ENCODE measurements around the gene BCAP29.

The BCAP29 gene

DNA sequence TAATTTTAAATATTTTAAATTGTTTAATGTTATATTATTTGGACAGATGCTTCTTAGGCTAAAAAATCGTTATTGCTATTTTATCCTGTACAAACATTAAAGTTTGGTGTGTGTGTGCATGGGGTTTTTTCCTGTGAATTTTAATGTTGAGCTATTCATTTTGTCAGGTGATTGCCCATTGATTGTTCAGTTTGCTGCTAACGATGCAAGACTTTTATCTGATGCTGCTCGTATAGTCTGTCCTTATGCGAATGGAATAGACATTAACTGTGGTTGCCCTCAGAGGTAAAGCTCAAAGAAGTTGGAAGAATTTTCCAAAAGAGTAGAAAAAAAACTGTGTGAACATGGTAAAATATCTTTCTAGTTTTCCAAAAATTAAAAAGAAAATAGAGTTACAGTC lies 6.5 kb upstream of the BCAP29 start:
- TF ChIP-seq TEAD4 (IDR thresholded peaks at IDR 0.05) (no peak), FOXM1 (IDR thresholded peaks at IDR 0.05; ENCODE audit: borderline replicate concordance, low read depth) (no peak), TAF1 (IDR thresholded peaks at IDR 0.05; ENCODE audit: low read depth) (no peak), EP300 (IDR thresholded peaks at IDR 0.05; ENCODE audit: borderline replicate concordance) (no peak), YY1 (IDR thresholded peaks at IDR 0.05; ENCODE audit: low read depth) (no peak), TCF12 (IDR thresholded peaks at IDR 0.05; ENCODE audit: low read depth) (no peak)

DNA sequence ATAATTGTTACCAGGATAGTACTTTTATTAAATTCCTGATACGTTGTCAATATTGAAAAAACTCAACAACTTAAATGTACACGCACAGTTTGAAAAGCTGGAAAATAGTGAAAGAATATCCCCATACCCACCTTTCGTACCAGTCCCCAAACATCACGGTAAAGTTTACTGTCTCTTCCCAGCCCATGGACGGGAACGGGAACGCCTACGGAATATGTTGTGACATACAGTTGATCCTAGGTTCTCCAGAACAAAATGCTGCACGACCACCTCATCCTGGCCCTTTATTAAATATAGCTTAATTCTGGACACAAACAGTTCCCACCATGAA lies 527 bp upstream of the BCAP29 start:
- no peak for TF ChIP-seq TEAD4 (IDR thresholded peaks at IDR 0.05)
- TF ChIP-seq RAD21 (IDR thresholded peaks at IDR 0.05; ENCODE audit: low read depth) = no peak
- no peak for TF ChIP-seq CEBPB (IDR thresholded peaks at IDR 0.05)
- TF ChIP-seq, protein P1, sequence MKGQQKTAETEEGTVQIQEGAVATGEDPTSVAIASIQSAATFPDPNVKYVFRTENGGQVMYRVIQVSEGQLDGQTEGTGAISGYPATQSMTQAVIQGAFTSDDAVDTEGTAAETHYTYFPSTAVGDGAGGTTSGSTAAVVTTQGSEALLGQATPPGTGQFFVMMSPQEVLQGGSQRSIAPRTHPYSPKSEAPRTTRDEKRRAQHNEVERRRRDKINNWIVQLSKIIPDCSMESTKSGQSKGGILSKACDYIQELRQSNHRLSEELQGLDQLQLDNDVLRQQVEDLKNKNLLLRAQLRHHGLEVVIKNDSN (IDR thresholded peaks at IDR 0.05) = no peak
- TF ChIP-seq, protein P2, sequence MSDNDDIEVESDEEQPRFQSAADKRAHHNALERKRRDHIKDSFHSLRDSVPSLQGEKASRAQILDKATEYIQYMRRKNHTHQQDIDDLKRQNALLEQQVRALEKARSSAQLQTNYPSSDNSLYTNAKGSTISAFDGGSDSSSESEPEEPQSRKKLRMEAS (IDR thresholded peaks at IDR 0.05) = no peak
- TF ChIP-seq EP300 (IDR thresholded peaks at IDR 0.05; ENCODE audit: borderline replicate concordance) = no peak
- no peak for TF ChIP-seq NFIC (IDR thresholded peaks at IDR 0.05)
- TF ChIP-seq, protein P3, sequence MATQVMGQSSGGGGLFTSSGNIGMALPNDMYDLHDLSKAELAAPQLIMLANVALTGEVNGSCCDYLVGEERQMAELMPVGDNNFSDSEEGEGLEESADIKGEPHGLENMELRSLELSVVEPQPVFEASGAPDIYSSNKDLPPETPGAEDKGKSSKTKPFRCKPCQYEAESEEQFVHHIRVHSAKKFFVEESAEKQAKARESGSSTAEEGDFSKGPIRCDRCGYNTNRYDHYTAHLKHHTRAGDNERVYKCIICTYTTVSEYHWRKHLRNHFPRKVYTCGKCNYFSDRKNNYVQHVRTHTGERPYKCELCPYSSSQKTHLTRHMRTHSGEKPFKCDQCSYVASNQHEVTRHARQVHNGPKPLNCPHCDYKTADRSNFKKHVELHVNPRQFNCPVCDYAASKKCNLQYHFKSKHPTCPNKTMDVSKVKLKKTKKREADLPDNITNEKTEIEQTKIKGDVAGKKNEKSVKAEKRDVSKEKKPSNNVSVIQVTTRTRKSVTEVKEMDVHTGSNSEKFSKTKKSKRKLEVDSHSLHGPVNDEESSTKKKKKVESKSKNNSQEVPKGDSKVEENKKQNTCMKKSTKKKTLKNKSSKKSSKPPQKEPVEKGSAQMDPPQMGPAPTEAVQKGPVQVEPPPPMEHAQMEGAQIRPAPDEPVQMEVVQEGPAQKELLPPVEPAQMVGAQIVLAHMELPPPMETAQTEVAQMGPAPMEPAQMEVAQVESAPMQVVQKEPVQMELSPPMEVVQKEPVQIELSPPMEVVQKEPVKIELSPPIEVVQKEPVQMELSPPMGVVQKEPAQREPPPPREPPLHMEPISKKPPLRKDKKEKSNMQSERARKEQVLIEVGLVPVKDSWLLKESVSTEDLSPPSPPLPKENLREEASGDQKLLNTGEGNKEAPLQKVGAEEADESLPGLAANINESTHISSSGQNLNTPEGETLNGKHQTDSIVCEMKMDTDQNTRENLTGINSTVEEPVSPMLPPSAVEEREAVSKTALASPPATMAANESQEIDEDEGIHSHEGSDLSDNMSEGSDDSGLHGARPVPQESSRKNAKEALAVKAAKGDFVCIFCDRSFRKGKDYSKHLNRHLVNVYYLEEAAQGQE (IDR thresholded peaks at IDR 0.05; ENCODE audit: low read depth) = no peak
- TF ChIP-seq FOXM1 (IDR thresholded peaks at IDR 0.05; ENCODE audit: borderline replicate concordance, low read depth) = no peak

DNA sequence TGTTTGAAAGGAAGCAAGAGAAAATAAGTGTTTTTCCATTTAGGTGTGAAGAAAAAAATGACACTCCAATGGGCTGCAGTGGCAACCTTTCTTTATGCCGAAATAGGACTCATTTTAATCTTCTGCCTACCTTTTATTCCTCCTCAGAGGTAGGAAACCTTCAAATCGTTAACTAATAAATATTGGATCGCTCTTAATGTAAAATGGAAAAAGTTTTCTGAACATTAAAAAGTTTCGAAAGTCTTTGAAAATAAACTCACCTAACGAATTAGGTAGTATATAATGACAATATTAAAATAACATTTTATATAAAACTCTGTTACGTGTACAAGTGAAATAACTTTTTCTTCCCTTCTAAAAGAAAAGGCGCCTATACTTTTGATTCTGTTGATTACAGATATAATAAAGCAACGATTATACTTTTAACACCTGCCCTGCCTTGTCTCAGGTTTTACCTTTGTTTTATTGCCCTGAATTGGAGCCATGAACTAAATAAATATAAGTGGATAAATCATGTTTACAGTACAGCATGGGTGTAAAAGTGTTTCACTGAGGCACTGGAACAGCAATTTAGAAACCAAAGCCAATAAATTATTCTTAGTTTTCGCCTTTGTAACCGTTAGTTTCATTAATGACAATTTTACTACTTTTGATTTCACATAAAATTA lies 804 bp downstream of the BCAP29 start:
- TF ChIP-seq RAD21 (IDR thresholded peaks at IDR 0.05; ENCODE audit: low read depth) = no peak
- no peak for TF ChIP-seq YY1 (IDR thresholded peaks at IDR 0.05; ENCODE audit: low read depth)
- TF ChIP-seq TAF1 (IDR thresholded peaks at IDR 0.05; ENCODE audit: low read depth) = no peak; the same call in 1 of the 2 replicates
- no peak for TF ChIP-seq FOXM1 (IDR thresholded peaks at IDR 0.05; ENCODE audit: borderline replicate concordance, low read depth)
- TF ChIP-seq TEAD4 (IDR thresholded peaks at IDR 0.05) = no peak
- no peak for TF ChIP-seq EGR1 (IDR thresholded peaks at IDR 0.05)
- no peak for TF ChIP-seq EP300 (IDR thresholded peaks at IDR 0.05; ENCODE audit: borderline replicate concordance)
- TF ChIP-seq TCF12 (IDR thresholded peaks at IDR 0.05; ENCODE audit: low read depth) = no peak
- TF ChIP-seq ZBTB7A (IDR thresholded peaks at IDR 0.05; ENCODE audit: low read depth) = no peak
- TF ChIP-seq, protein P1 (IDR thresholded peaks at IDR 0.05) = no peak
- no peak for TF ChIP-seq CREB1 (IDR thresholded peaks at IDR 0.05; ENCODE audit: low read depth)
- TF ChIP-seq CEBPB (IDR thresholded peaks at IDR 0.05) = no peak
- TF ChIP-seq NFIC (IDR thresholded peaks at IDR 0.05) = no peak
- TF ChIP-seq, protein P3 (IDR thresholded peaks at IDR 0.05; ENCODE audit: low read depth) = no peak

DNA sequence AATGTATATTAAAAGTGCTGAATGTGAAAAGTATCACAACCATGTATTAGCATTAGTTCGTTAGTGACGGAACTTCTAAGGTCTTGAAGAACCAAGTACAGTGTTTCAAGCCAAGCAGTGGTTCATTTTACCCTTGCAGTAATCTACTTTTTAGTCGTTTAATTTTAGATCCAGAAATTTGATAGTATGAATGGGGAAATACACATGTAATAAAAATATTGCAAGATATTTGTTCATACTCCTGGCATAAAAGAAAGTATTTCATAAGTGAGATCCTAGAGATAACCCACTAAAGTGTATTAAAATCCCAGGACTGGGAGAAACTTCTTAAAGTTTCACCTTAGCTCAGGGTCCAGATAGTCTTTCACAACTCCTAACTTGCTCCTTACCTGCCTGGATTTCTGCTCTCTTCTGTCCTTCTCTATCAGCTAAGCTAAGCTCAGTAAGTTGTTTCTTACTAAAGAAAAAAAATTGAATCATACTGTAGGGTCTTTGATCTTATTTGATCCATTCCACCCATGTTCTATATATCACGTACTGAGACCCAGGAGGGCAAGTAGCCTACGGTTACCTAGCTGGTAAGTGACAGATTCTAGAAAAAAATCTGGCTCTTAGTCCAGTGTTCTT lies 1.5 kb downstream of the BCAP29 start:
- no peak for TF ChIP-seq TCF12 (IDR thresholded peaks at IDR 0.05; ENCODE audit: low read depth)
- TF ChIP-seq, protein P2 (IDR thresholded peaks at IDR 0.05) = no peak
- TF ChIP-seq TEAD4 (IDR thresholded peaks at IDR 0.05) = no peak
- TF ChIP-seq, protein P3 (IDR thresholded peaks at IDR 0.05; ENCODE audit: low read depth) = no peak
- no peak for TF ChIP-seq NFIC (IDR thresholded peaks at IDR 0.05)
- no peak for TF ChIP-seq YY1 (IDR thresholded peaks at IDR 0.05; ENCODE audit: low read depth)
- no peak for TF ChIP-seq ZBTB7A (IDR thresholded peaks at IDR 0.05; ENCODE audit: low read depth)
- no peak for TF ChIP-seq EP300 (IDR thresholded peaks at IDR 0.05; ENCODE audit: borderline replicate concordance)
- TF ChIP-seq CREB1 (IDR thresholded peaks at IDR 0.05; ENCODE audit: low read depth) = no peak

Measured in Ishikawa (cell line).